NCI-H1105 treated with DMSO at 0.1 percent for 48 hours (cell line): ENCODE measurements around the gene IFTAP.
A peak's percentile ranks its signal among the peaks of the same experiment; 100 is the strongest.

ENCODE experiments used
- DNase-seq: peaks from one replicate; lab custom pipeline; 2025; lab: John Stamatoyannopoulos, UW

The IFTAP gene, protein sequence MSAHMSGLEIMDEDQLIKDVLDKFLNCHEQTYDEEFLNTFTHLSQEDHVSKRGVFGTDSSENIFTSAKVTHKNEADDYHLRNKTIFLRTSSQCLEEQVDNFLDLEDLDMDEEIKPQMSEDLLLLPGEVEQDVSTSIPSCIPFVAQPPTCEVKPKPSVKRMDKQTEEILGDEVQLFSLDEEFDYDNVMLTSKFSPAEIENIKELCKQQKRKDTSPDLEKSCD

GRCh38 chr11:36594316-36594989, at the start of gene IFTAP:
Gene IFTAP (plus strand): TSS chr11:36594502. CDS start chr11:36610104, 15,602 bp downstream.
- peak; percentile 92 for DNase-seq

GRCh38 chr11:36550385-36551115, 43.8 kb upstream of the IFTAP start:
- DNase-seq: no peak

GRCh38 chr11:36557390-36557789, 36.9 kb upstream of the IFTAP start:
- peak; percentile 38 for DNase-seq

DNA sequence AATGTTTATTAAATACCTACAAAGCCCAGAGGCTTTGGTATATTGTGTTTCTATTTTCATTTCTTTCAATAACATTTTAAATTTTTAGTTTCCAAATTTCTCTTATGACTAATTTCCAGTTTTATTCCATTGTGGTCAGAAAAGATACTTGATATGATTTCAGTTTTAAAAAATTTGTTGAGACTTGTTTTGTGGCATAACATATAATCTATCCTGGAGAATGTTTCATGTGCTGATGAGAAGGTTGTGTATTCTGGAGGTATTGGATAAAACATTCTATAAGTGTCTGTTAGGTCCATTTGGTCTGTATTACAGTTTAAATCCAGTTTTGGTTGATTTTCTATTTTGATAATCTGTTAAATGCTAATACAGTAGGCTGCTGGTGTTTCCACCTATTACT, 36.3 kb upstream of the IFTAP start:
- no peak for DNase-seq

GRCh38 chr11:36558571-36559413, 35.5 kb upstream of the IFTAP start:
- no peak for DNase-seq

DNA sequence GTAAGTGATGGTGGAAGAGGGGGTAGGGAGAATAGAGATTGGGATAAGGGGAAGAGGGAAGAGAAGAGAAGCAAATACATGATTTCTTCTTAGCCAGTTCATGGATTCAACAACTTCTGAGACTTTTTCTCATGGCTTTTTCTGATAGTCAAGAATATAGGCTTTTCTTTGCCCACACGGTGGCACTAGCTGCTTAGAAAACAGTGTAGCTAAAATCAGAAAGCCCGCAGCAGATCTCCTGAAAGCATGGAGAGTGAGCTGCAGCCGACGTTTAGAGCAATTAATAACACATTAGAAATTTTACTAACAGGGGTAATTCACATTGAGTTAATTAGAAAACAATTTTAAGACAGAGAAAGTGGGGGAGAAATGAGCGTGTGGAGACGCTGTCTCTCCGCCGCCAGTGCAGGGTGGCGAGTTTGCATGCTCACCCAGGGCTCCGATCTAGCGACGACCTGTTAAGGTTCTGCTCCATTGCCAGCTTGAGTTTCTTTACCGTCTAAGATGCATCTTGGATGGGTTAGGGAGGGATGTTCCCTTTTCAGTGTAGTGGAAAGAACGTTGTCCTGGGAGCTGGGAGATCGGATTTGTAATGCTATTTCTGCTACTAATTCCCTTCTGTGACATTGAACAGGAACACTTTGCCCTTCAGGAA, 29.8 kb upstream of the IFTAP start:
- peak; percentile 74 for DNase-seq

- no peak for DNase-seq
Observed at GRCh38 chr11:36565031-36565610, 29.2 kb upstream of the IFTAP start.

GRCh38 chr11:36566407-36567053, 27.8 kb upstream of the IFTAP start:
- no peak for DNase-seq

DNA sequence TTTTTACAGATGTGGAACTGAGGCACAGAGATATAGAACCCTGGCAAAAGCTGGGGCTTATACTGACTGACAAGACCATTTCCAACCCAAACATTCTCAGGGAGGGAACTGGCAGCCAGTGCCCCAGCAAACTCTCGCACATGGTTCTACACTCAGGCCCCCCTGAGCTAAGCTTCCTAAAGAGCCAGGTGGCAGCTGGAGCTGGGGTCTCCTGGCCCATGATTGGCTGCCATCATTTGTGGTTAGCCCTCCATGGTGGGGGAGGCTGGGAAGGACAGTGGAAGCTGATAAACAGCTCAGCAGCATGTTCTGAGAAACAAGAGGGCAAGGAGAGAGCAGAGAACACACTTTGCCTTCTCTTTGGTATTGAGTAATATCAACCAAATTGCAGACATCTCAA, 26.6 kb upstream of the IFTAP start, which contains the start of gene RAG1:
Gene RAG1 (plus strand): TSS at position 314 of the 400 bp plus-strand sequence. CDS start 5,298 bp downstream, outside the sequence.
- no peak for DNase-seq

- DNase-seq: no peak
Observed at GRCh38 chr11:36569095-36569494, 25.2 kb upstream of the IFTAP start.

- no peak for DNase-seq
Observed at GRCh38 chr11:36574486-36574885, 19.8 kb upstream of the IFTAP start.

DNA sequence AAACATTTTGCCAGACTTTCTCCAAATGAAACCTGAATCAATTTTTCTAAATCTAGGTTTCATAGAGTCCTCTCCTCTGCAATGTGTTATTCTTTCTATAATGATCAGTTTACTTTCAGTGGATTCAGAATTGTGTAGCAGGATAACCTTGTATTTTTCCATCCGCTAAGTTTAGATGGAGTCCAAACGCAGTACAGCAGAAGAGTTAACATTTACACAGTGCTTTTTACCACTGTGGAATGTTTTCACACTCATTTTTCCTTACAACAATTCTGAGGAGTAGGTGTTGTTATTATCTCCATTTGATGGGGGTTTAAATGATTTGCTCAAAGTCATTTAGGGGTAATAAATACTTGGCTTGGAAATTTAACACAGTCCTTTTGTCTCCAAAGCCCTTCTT, 16.9 kb upstream of the IFTAP start:
- DNase-seq: no peak

- no peak for DNase-seq
Observed at GRCh38 chr11:36577859-36578258, 16.4 kb upstream of the IFTAP start.

- DNase-seq: no peak
Observed at GRCh38 chr11:36578458-36578857, 15.8 kb upstream of the IFTAP start.

GRCh38 chr11:36581536-36581935, 12.8 kb upstream of the IFTAP start:
- DNase-seq: no peak

GRCh38 chr11:36583667-36584066, 10.6 kb upstream of the IFTAP start:
- no peak for DNase-seq

DNA sequence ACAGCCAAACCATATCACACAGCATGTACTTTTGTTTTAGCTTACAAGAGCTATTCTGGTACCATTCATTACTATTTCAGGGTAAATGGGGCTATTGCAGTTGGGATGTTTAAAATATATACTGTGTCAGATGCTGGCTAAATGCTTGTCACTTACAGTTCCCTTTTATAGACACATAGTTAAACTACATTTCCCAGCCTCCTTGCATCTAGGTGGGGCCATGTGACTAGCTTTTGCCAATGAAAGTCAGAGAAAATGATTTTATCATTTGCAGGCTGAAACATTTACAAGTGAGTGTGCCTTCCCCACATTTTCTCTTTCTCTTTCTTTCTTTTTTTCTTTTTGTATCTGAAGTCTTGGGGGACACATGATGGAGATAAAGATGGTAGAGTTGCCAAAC, 7.8 kb upstream of the IFTAP start:
- DNase-seq: no peak

DNA sequence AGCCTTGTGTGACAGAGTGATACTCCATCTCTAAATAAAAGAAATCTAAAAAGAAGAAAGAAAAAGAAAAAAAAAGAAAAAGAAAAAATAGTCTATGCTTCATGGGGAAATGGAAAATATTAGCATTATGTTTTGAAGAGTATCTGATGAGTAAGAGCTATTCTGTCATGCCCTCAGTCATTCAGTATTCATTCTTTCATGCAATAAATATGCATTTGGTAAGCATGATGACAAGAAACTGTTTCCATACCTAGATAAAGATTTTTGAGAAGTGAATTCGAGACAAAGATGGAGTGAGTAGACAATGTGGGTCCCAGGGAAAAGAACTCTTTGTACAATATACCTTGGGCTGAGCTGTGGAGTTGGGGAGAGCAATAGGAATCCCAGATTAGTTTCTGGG, 6.2 kb upstream of the IFTAP start:
- DNase-seq: no peak

GRCh38 chr11:36590513-36590912, 3.8 kb upstream of the IFTAP start:
- no peak for DNase-seq

DNA sequence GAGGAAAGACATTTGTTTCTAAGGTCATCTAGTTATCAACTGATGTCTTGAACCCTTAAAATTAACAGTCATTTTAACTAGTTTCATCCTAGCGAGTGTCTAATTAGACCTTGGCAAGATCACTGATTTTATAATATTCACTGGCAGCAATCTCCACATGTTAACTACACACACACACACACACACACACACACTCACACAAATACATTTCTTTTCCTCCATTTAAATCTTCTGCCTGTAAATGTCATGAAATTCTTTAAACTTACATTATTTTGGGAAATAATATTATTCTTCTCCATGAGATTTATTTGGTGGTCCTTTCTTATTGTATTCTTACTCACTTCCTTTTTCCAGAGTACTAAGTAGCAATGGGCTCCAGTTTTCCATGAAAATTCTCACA, 2.9 kb upstream of the IFTAP start:
- no peak for DNase-seq

- no peak for DNase-seq
Observed at GRCh38 chr11:36596880-36597279, 2.6 kb downstream of the IFTAP start.
